ENCODE measurements around the gene ASTN2.

The ASTN2 gene

GRCh38 chr9:117204971-117205370 is 209.9 kb downstream of the ASTN2 start:
- no peaks in the 10 kb centered on the region for H3K27me3 ChIP-seq (ENCODE audit: insufficient read depth, low read depth, severe bottlenecking)
- no peak for TF ChIP-seq CTCF (IDR thresholded peaks at IDR 0.05; ENCODE audit: low read depth, low read length)

GRCh38 chr9:117191504-117192261 is 223.2 kb downstream of the ASTN2 start:
- no peak for TF ChIP-seq CTCF (IDR thresholded peaks at IDR 0.05; ENCODE audit: low read depth, low read length)
- peaks cover 2% of the 10 kb centered on the region for H3K9me3 ChIP-seq (ENCODE audit: severe bottlenecking)
- H3K36me3 ChIP-seq, result peaks cover 4% of the 10 kb centered on the region

More at GRCh38 chr9:117204971-117205370, 209.9 kb downstream of the ASTN2 start:
- peaks cover 30% of the 10 kb centered on the region for H3K36me3 ChIP-seq
- H3K9me3 ChIP-seq (ENCODE audit: severe bottlenecking), result peaks cover 30% of the 10 kb centered on the region
- H3K27ac ChIP-seq, result no peak overlapping the region
- no peak overlapping the region for H3K4me3 ChIP-seq (ENCODE audit: low read depth, low read length)
- no peak for DNase-seq

GRCh38 chr9:117189121-117189520 is 225.7 kb downstream of the ASTN2 start:
- TF ChIP-seq CTCF (IDR thresholded peaks at IDR 0.05; ENCODE audit: low read depth, low read length), result no peak
- no peaks in the 10 kb centered on the region for H3K27me3 ChIP-seq (ENCODE audit: insufficient read depth, low read depth, severe bottlenecking)
- DNase-seq, result no peak
- H3K4me3 ChIP-seq (ENCODE audit: low read depth, low read length), result no peak overlapping the region
- peaks cover 11% of the 10 kb centered on the region for H3K36me3 ChIP-seq
- H3K9me3 ChIP-seq (ENCODE audit: severe bottlenecking), result peaks cover 2% of the 10 kb centered on the region
- H3K27ac ChIP-seq, result no peak overlapping the region

More at GRCh38 chr9:117191504-117192261, 223.2 kb downstream of the ASTN2 start:
- no peak overlapping the region for H3K27ac ChIP-seq
- H3K4me3 ChIP-seq (ENCODE audit: low read depth, low read length), result no peak overlapping the region
- H3K27me3 ChIP-seq (ENCODE audit: insufficient read depth, low read depth, severe bottlenecking), result no peaks in the 10 kb centered on the region
- no peak for DNase-seq

GRCh38 chr9:117188394-117188793 is 226.5 kb downstream of the ASTN2 start:
- no peak for DNase-seq
- Histone ChIP-seq H3K27me3 (ENCODE audit: insufficient read depth, low read depth, severe bottlenecking) (no peaks in the 10 kb centered on the region), H3K9me3 (ENCODE audit: severe bottlenecking) (peaks cover 2% of the 10 kb centered on the region), H3K27ac (no peak overlapping the region), H3K4me3 (ENCODE audit: low read depth, low read length) (no peak overlapping the region), H3K36me3 (peaks cover 14% of the 10 kb centered on the region)
- no peak for TF ChIP-seq CTCF (IDR thresholded peaks at IDR 0.05; ENCODE audit: low read depth, low read length)

- no peak for TF ChIP-seq CTCF (IDR thresholded peaks at IDR 0.05; ENCODE audit: low read depth, low read length)
- no peaks in the 10 kb centered on the region for H3K9me3 ChIP-seq (ENCODE audit: severe bottlenecking)
- no peak for DNase-seq
- H3K36me3 ChIP-seq, result peaks cover 13% of the 10 kb centered on the region
- no peak overlapping the region for H3K27ac ChIP-seq
- H3K27me3 ChIP-seq (ENCODE audit: insufficient read depth, low read depth, severe bottlenecking), result no peaks in the 10 kb centered on the region
- H3K4me3 ChIP-seq (ENCODE audit: low read depth, low read length), result no peak overlapping the region
Observed at GRCh38 chr9:117187498-117187897, 227.4 kb downstream of the ASTN2 start.

GRCh38 chr9:117184173-117184572 is 230.7 kb downstream of the ASTN2 start:
- Histone ChIP-seq H3K9me3 (ENCODE audit: severe bottlenecking) (peaks cover 9% of the 10 kb centered on the region), H3K27ac (no peak overlapping the region), H3K27me3 (ENCODE audit: insufficient read depth, low read depth, severe bottlenecking) (no peaks in the 10 kb centered on the region), H3K36me3 (peaks cover 24% of the 10 kb centered on the region), H3K4me3 (ENCODE audit: low read depth, low read length) (no peak overlapping the region)
- no peak for DNase-seq
- TF ChIP-seq CTCF (IDR thresholded peaks at IDR 0.05; ENCODE audit: low read depth, low read length), result no peak
